GF-D8 (cell line): ENCODE measurements around the gene C4orf36.

ENCODE experiments used
- DNase-seq: peaks from one replicate; lab custom pipeline; 2025; lab: John Stamatoyannopoulos, UW

The C4orf36 gene, protein sequence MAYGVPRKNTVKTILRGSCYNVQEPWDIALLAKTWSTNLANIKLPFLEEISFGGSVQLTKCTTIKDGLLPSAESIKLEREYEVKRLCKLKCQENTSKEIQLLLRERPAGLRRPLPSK

DNA sequence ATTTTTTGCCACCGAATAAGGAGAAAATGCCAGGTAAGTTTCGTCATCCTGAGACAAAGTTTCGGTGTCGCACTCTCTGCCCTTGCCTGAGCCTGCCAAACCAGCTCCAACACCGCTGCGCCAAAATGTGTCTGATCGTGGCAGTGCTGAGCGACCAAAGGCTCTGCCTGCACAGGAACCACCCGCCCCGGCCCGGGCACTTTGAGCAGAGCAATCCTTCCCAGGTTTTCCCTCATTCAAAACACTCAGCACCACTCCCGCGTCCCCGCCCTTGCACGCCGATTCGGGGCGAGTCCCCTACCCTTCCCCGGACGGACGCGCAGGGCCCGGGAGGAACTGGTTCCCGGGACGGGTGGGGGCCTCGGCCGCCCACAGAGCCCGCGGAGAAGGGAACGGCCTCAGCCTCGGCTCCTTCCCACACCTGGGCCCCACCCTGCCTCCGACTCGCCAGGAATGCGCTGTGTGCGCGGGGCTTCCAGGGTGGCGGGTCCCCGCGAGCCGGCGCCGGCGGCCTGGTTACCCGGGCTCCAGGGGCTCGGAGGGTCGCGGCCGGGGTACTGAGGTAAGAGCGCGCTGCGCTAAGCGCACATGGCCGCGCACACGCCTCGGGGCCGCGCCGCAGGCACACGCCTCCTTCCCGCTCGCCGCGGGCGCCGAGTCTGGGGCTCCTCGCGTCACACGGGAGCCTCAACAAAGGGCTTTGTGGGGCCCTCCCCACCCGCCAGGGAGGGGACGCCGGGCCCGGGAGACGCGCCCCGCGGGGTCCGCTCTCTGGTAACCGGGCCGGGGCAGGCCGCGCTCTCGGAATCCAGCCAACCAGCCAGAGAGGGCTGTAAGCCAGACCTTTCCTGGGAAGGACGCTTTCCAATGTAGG is at the start of gene C4orf36:
C4orf36 (minus strand) TSS at position 661 of the 874 bp plus-strand sequence. CDS start 902 bp downstream, outside the sequence.
- peak; percentile 42 for DNase-seq

DNA sequence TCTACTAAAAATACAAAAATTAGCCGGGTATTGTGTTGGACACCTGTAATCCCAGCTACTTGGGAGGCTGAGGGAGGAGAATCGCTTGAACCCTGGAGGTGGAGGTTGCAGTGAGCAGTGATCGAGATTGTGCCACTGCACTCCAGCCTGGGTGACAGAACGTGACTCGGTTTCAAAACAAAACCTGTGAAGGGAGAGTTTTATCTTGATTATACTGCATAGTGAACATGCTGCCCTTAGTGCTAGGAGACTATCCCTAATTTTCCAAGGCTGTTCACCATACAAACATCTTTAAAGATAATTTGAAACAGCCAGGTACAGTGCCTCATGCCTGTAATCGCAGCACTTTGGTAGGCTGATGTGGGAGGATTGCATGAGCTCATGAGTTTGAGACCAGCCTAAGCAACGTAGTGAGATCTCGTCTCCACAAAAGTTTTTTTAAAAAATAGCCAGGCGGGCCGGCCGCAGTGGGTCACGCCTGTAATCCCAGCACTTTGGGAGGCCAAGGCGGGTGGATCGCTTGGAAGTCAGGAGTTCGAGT is 48.8 kb upstream of the C4orf36 start:
- DNase-seq: no peak

DNA sequence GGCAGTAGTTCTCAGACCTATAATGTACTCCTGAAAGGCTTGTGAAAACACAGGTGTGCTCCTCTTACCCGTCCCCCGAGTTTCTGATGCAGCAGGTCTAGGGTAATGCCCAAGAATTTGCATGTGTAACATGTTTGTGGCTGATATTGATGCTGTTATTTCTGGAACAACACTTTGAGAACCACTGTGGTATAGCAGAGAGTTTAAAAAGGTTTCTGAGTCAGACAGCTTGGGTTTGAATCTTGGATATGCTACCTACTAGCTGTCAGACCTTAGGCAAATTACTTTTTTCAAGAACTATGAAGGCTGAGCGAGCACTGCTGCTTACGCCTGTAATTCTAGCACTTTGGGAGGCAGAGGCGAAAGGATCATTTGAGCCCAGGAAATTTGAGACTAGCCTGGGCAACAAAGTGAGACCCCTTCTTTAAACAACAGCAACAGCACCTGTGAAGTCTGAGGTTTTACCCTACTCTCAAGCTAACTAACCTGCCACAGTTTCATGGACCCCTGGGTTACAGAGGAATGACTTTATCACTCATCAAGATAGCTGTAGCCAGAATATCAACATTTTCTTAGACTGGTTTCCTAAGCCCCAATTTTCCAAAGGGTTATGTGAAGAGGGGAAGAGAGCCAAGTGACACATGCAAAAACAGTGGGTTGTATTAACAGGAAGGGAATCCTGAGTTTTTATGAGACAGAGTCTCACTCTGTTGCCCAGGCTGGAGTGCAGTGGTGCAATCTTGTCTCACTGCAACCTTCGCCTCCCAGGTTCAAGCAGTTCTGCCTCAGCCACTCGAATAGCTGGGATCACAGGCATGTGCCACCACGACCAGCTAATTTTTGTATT is 47.7 kb upstream of the C4orf36 start:
- DNase-seq: no peak

DNA sequence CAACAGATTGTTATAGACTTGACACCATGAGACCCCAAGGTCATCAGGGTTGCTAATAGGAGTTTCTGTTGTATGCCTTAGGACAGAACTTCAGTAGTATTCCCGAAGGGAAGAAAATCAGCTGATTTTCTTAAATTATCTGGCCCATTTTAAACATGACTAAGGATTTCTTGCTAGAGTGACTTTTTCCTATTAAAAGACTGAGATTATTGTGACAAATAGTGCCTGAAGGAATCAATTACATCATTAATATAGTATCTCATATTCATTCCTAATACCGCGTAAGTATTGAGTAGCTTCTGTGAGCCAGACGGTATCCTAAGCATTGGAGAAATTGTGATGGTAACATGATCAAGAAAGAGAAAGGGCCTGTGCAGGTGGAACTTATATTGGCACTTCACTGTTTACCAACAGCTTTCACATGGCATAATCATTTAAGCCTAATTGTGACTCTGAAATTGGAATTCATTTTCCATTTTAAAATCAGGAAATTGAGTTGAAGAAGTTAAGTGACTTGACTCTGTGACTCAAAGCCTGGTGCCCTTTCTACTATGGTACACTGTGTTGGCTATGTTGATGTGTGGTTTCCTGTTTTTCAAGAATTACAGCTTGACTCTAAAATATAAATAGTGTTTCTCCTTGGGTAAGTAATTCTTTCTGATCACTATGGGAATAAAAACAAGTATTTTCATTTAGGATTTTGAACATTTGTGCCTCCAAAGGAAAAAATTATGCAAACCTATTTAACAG is 46.7 kb upstream of the C4orf36 start:
- no peak for DNase-seq

DNA sequence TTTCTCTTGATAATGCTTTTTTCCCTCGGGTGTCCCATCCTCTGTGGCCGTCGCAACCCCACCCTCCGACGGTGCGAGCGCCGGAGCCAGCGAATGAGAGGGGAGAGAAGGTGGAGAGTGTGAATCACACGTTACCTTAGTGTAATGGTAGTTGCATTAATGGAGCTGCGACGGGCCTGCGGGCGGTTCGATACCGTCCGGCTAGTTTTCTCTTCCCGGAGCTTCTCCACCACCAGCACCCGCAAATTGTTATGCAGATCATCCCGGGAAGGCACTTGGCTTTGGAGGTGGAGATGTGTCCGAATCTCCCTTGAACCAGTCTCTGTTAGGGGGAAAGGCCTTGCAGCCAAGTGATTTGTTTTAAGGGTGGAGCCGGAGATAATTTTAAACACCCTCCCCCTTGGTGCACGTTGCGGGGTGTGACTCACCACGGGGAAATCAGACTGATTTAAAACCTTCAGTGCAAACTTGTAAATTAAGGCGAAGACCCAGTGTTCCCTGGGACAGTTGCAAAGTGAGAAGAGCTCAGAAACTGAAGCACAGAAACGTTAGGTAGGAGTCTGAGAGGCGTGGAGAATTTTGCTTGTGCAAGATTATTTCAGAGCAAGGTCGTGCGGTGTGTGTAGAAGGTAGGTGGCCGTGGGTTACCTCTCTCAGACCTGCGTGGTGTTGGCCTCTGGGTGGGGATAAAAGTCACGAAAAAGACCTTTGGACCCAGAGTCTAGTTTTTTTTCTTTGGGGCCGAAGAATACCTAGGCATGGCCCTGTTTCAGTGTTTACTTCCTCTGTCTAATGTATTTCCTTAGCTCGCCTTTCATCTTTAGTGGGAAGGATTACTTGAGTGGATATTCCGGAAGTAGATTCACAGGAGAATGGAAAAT is 43.9 kb upstream of the C4orf36 start:
- DNase-seq: peak; percentile 68

DNA sequence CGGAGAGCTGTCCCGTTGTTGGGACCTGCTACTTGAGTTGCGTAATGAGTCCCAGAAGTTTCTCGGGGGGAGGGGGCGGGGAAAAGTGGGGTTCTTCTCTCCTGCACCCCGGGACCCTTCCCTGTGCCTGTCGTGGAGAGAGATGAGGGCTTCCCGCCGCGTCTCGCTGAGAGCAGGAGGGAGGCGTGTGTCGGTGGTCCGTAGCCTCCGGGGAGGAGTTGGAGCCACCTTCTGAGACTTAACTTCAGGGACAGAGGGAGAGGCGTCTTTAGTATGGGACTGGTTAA is 43.3 kb upstream of the C4orf36 start:
- DNase-seq: no peak

DNA sequence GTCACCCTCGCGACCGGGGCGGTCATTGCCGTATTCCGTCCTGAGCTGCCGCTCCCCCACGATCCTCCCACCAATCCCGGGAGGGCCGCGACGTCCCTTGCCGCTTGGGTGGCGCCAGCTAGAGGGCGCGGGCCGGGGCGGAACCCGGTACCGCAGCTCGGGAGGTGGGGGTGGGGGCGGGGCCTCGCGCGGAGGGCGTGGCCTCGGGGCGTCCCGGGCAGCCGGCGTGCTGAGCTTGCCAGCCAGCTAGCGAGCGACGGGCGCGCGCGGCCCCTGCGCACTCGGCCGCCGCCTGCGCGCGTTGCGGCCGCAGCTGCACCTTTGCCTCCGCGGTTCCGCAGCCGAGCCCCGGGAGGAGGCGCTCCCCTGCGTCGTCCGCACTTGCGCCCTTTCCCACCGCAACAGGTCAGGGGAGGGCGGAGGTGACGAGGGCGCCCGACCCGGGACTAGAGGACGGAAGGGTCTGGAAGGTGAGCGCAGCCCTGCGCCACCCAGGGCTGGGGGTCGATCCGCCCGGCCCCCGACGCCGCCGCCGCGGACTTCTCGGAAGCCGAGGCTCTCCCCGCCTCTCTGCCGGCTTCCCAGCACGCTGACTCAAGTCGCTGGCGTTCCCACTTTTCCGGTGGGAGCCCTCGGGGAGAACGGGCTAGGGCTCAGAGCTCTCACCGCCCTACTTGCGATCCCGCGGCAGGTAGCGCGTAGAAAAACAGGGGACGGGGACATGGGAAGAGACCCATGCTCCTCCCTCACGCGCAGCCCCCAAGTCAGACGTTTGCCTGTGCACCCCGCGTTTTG is 42.7 kb upstream of the C4orf36 start, which contains the start of gene AFF1:
AFF1 (plus strand) TSS at position 241 of the 795 bp plus-strand sequence. CDS start 13,523 bp downstream, outside the sequence.
- DNase-seq: peak; percentile 85

DNA sequence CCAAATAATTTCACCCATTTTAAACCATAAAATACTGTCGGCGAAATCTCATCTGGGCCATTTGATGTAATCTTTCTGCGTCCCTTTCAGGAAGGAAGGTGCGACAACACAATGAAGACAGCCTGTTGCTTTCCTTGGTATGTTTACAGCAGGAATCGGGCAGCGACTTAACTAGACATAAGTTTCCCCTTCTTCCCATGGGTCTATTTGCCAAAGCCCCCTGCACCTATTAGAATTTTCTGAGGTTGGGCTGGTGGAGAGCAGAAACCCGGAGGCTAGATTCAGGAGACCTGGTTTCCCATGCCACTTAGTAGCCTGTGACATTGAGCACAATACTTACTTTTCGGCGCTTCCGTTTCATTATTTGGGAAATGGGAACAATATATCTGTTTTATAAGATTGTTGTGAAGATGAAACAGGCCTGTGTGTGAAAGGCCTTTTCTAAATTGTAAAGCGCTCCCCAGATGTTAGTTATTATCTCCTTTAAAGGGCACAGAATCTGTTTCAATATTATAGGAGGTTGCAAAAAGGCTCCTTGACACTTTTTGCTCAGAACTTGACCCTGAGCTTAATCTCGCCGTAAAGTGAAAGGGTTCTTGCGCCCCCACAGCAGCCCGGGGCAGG is 42.0 kb upstream of the C4orf36 start:
- no peak for DNase-seq

DNA sequence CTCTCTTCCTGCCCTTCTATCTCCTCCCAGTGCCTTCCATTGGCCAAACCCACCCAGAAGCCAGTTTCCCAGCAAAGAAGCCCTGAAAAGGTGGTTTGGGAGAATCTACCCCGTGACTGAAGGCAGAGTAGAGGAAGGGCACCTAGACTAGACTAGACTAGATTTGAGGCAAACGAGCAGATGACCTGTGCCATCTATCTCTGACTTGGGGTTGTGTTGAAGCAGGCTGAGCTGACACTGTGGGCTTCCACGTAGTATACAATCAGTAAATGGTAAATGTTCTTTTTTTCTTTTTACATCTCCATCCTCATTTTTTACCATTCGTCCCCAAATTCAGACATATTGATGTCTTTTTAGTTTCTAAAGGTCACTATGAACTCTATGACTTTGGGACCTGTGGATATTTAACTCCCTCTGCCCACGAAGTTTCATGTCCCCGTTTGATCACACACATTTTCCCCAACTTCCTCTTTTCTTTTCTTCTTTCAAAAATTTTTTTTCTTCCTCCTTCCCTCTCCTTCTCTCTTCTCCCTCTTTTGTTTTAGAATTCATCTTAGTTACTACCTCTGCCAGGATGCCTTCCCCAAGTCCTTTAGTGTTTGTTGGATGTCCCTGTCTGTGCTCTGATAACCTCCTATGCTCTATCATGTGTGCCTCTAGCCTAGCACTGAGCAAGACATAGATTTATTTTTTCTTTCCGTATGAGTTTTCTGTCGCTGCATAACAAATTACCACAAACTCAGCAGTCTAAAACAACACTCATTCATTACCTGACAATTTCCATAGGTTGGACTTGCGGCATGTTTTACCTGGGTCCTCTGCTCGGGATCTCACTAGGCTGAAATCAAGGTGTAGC is 36.4 kb upstream of the C4orf36 start:
- no peak for DNase-seq

DNA sequence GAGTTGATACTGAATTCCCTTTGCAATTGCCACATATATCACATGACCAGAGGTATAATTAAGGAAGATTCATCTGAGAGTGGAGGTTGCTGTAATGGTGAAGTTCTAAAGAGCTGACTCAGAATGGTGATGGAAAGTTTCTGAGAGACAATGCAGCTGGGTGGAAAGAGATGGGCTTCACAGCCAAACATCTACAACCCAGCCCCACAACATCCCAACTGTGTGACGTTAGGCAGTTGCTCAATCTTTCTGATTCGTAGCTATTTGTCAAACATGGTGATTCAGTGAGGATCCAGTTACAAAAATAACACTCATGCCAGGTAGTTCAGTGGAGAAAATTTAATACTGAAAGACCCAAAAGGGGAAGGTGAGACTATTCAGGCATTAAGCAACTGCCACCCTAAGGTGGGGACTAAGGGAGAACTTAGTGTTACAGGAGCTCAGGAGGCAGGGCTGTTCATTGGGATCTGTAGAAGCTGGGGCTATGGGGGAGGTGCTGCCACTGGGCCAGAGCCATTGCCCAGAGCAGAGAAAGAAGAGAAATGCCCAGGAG is 35.7 kb upstream of the C4orf36 start:
- no peak for DNase-seq

DNA sequence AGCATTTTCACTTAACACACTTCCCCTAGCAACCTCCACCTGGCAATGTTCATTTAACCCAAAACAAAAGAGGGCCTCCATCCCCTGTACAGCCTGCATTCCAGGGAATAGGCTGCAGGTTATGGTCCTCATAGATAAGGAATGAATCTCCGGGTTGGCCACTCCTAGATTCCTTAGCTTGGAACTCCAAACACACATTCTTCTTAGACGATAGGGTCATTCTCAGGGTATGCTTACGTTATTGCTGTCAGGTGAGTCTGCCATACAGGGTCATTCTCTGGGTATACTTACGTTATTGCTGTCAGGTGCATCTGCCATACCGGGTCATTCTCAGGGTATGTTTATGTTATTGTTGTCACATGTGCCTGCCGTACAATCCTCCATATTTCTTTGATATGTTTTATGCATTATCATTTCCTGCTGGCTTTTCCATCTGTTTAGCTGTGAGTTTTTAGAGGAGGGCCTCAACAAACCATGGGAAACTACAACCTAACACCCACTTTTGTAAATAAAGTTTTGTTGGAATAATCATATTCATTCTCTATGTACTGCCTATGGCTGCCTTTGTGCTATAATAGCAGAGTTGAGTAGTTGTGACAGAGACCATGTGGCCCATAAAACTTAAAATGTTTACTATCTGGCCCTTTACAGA is 34.3 kb upstream of the C4orf36 start:
- DNase-seq: no peak

DNA sequence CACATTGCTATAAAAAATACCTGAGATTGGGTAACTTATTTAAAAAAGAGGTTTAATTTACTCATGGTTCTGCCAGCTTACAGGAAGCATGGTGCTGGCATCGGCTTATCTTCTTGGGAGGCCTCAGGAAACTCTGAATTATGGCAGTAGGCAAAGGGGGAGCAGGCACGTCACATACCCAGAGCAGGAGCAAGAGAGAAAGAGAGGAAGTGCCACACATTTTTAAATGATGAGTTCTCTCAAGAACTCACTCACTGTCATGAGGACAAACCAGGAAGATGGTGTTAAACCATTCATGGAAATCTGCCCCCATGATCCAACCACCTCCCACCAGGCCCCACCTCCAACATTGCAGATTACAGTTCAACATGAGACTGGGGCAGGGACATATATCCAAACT is 32.6 kb upstream of the C4orf36 start:
- peak; percentile 39 for DNase-seq

DNA sequence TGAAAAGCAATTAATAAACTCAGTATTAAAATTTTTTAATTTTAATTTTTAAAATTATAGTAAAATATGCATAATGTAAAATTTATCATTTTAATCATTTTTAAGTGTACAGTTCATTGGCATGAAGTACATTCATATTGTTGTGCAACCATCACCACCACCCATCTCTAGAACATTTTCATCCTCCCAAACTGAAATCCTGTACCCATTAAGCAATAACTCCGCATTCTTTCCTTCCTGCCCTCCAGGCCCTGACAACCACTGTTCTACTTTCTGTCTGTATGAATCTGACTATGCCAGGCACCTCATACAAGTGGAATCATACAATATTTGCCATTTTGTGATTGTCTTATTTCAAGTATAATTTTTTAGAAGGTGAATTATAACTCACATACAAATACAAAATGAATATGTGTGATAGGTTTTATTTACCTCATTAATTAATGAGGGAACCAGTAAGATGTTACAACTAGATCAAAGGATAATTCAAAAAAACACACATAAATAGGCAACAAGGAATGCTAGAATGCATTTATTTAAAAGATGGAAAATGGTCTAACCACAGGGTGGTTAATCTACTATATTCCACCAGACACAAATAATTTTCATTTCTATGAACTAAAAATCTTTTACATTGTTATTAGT is 29.5 kb upstream of the C4orf36 start:
- DNase-seq: peak; percentile 68

DNA sequence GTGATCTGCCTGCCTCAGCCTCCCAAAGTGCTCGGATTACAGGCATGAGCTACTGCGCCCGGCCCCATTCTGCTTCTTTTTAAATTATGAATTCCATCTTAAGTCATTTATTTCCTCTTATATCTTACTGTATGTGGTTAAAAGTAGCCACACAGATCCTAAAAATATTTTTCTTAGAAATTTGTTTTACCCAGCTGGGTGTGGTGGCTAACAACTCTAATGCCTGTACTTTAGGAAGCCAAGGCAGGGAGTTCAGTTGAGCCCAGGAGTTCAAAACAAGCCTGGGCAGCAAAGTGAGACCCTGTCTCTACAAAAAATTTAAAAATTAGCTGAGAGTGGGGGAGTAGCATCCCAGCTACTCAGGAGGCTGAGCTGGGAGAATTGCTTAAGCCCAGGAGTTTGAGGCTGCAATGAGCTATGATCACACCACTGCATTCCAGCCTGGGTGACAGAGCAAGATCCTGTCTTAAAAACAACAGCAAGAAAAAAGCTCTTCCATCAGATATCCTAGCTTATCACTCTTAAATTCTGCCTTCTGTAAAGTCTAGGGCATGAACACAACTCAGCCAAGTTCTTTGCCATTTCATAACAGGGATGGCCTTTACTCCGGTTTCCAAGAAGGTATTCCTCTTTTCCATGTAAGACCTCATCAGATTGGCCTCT is 27.5 kb upstream of the C4orf36 start:
- DNase-seq: no peak

DNA sequence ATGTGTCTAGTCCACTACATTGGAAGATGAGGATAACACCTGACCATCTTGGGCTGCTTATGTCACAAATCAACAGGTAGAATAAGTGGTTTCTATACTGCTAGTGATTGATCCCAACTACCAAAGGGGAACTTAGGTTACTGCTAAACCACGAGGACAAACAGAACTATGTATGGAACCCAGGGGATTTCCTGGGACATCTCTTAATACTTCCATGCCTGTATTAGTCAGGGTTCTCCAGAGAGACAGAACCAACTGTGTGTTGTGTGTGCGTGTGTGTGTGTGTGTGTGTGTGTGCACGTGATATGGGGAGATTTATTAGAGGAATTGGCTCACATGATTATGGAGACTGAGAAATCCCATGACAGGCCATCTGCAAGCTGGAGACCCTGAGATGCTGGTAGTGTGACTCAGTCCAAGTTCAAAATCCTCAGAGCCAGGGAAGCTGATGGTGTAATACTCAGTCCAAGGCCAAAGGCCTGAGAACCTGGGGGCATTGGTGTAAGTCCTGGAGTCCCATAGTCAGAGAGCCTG is 26.4 kb upstream of the C4orf36 start:
- no peak for DNase-seq
